Activated CD8-positive, alpha-beta T cell treated with anti-CD3 and anti-CD28 coated beads for 36 hours (primary cell): ENCODE measurements around the gene SH3YL1. TPM values are rescaled to one million over a fixed set of nuclear protein-coding genes. Genes with fewer than 3 reads are reported as not detected.

ENCODE experiments used
- ATAC-seq: fragments of 200-7000 bp; cut with Tn5 transposase; one replicate; pipeline ENCODE4 v1.10.0; 2021; ENCODE audit warnings: mild to moderate bottlenecking, moderate library complexity
- CTCF ChIA-PET: fragments of 350-600 bp; sonication (Branson Sonifier 250); formaldehyde crosslinking; loops from one replicate; lab custom pipeline; 2021; ENCODE audit warnings: antibody characterized with exemption; lab: Charles Lee
- POLR2A ChIA-PET: fragments of 350-600 bp; sonication (Branson Sonifier 250); formaldehyde crosslinking; loops from one replicate; lab custom pipeline; 2021; ENCODE audit warnings: antibody characterized with exemption; lab: Charles Lee
- DNase-seq: peaks from one replicate; pipeline ENCODE4 v3.0.0-alpha.2; 2020
- H3K27ac Mint-ChIP-seq: one replicate; pipeline ENCODE4 v1.8.0; 2021; ENCODE audit warnings: mild to moderate bottlenecking, mixed read lengths
- H3K27me3 Mint-ChIP-seq: one replicate; pipeline ENCODE4 v1.8.0; 2021; ENCODE audit warnings: mixed read lengths
- H3K36me3 Mint-ChIP-seq: one replicate; pipeline ENCODE4 v1.8.0; 2021; ENCODE audit warnings: low read depth, mixed read lengths
- H3K4me1 Mint-ChIP-seq: one replicate; pipeline ENCODE4 v1.8.0; 2021; ENCODE audit warnings: low read depth, mixed read lengths
- H3K4me3 Mint-ChIP-seq: one replicate; pipeline ENCODE4 v1.8.0; 2021; ENCODE audit warnings: mild to moderate bottlenecking, moderate library complexity, mixed read lengths
- H3K9me3 Mint-ChIP-seq: one replicate; pipeline ENCODE4 v1.8.0; 2021; ENCODE audit warnings: mixed read lengths
- intact Hi-C: fragments of 100-400 bp; cut with micrococcal nuclease; formaldehyde crosslinking; loops from one replicate; pipeline ENCODE4 v1.10.0; 2022
- total RNA-seq, 2 experiments: library from RNA; stranded (reverse); gene quantifications; one replicate each; pipeline ENCODE4 v1.2.3, GENCODE V29; 2021
- TF ChIP-seq, protein P1 (sequence below): fragments of 200-600 bp; IDR thresholded peaks from one replicate; pipeline ENCODE4 v1.8.0; 2022; ENCODE audit warnings: antibody characterized with exemption, mild to moderate bottlenecking

SH3YL1 gene
- total RNA-seq, 2 experiments from 2014 or later = 18.5 to 19.9 TPM

DNA sequence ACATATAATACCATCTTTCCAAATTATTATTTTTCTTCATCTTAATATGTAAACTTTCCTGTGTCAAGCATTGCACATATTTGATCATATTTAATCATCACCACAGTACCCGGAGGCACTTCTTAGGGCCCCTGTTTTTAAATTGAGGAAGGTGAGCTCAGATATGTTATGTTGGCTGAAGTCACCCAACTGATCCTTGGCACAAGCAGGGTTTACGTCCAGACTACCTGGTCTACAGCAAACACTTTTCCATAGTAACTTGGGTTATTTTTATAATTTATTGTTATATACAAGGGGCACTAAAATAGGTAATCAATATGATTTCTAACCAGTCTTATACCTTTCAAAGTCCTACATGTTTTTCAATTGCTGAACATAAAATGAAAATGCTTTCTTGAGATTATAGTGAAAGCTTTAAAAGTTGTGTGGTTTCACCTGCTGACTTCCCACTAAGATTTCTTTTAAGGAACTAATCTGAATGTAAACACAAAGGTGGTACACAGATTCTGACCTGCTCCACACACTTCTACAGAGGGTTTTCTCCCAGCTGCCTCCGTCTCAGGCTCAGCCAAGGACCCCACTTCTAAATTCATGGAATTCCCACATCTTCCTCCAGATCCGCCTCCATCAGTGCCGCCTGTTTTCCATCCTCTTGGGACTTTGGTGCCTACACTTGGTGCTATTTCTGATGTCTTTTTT lies 52.2 kb downstream of the SH3YL1 start:
- ChIA-PET CTCF (interaction anchor here (0.9 kb wide), 1 partner anchor 31 kb away, joined by 4 read pairs; no protein-coding TSS in a partner anchor), POLR2A (interaction anchor here (0.7 to 1.0 kb wide), 2 partner anchors 8 to 837 kb away, joined by 3 read pairs; no protein-coding TSS in a partner anchor)
- Mint-ChIP-seq H3K27me3 (peaks cover 4% of the 10 kb centered on the region), H3K4me1 (no peaks in the 10 kb centered on the region), H3K27ac (no peak overlapping the region), H3K36me3 (peaks cover 2% of the 10 kb centered on the region), H3K9me3 (no peaks in the 10 kb centered on the region), H3K4me3 (no peak overlapping the region)
- intact Hi-C loops = no loop called here
- no peak for DNase-seq
- ATAC-seq = no peak
- TF ChIP-seq, protein P1, sequence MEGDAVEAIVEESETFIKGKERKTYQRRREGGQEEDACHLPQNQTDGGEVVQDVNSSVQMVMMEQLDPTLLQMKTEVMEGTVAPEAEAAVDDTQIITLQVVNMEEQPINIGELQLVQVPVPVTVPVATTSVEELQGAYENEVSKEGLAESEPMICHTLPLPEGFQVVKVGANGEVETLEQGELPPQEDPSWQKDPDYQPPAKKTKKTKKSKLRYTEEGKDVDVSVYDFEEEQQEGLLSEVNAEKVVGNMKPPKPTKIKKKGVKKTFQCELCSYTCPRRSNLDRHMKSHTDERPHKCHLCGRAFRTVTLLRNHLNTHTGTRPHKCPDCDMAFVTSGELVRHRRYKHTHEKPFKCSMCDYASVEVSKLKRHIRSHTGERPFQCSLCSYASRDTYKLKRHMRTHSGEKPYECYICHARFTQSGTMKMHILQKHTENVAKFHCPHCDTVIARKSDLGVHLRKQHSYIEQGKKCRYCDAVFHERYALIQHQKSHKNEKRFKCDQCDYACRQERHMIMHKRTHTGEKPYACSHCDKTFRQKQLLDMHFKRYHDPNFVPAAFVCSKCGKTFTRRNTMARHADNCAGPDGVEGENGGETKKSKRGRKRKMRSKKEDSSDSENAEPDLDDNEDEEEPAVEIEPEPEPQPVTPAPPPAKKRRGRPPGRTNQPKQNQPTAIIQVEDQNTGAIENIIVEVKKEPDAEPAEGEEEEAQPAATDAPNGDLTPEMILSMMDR = no peak

DNA sequence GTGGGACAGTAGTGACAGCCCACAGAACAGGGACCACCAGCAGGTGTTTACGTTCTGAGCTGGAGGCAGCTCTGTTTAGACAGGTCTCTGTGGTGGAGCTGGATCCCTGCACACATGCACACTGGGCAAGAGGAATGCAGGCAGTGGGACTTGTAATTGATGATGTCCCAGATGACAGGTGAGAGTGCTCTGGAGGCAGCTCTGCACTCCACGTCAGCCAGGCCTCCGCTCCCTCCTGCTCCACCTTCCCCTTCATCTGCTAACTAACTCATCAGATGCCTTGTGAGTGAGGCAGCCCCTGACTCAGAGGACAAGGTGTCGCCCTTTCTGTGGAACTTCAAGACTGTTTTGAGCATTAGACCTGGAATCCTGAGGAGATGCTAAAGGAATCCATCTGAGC lies 53.2 kb downstream of the SH3YL1 start:
- DNase-seq = no peak
- Mint-ChIP-seq H3K4me1 (no peaks in the 10 kb centered on the region), H3K27ac (no peak overlapping the region), H3K27me3 (peaks cover 4% of the 10 kb centered on the region), H3K36me3 (no peaks in the 10 kb centered on the region), H3K9me3 (no peaks in the 10 kb centered on the region), H3K4me3 (no peak overlapping the region)
- ChIA-PET CTCF (no interaction called here), POLR2A (interaction anchor here (1.0 kb wide), 1 partner anchor 9 kb away, joined by 3 read pairs; no protein-coding TSS in a partner anchor)
- TF ChIP-seq, protein P1 = no peak
- ATAC-seq = no peak
- intact Hi-C loops = no loop called here

DNA sequence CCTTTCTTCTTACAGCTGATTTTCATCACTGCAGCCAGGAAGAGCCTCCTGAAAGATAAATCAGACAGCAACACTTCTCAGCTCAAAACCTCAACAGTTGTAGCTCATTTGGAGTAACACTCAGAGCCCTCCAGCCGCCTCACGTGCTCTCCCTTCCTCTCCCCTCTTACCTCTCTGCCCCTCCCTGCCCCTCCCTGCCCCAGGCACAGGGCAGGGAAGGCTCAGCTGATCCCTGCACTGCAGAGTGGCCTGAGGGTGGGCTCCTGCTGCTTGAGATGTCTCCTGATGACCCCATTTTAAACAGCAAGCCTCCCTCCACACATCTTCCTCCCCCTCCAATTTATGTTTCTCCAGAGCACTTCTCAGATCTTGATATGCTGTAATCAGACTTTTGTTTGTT lies 54.4 kb downstream of the SH3YL1 start:
- H3K27ac Mint-ChIP-seq = no peak overlapping the region
- H3K27me3 Mint-ChIP-seq = peaks cover 4% of the 10 kb centered on the region
- H3K9me3 Mint-ChIP-seq = no peaks in the 10 kb centered on the region
- ATAC-seq (no peak), DNase-seq (no peak)
- POLR2A ChIA-PET = no interaction called here
- intact Hi-C loops = no loop called here
- TF ChIP-seq, protein P1 = no peak
- CTCF ChIA-PET = interaction anchor here (1.0 kb wide), 1 partner anchor 11 kb away, joined by 3 read pairs; no protein-coding TSS in a partner anchor
- no peak overlapping the region for H3K4me3 Mint-ChIP-seq
- no peaks in the 10 kb centered on the region for H3K36me3 Mint-ChIP-seq
- no peaks in the 10 kb centered on the region for H3K4me1 Mint-ChIP-seq

DNA sequence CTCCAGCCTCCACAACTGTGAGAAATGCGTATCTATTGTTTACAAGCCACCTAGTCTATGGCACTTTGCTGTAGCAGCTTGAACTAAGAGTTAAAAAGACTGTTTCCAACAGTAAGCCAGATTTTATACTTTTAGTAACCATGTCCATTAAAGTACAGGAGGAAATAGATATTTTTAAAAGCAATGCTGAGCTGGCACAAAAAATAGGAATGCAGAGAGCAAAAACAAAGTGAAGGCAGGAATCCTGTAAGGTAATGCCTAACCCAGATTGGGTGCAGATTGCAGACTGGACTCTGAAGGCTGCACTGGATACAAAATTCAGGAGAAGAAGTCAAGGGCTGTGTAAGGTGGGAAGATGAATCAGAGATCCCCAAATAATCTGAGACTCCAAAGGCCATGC lies 55.5 kb downstream of the SH3YL1 start:
- Mint-ChIP-seq H3K27me3 (peaks cover 4% of the 10 kb centered on the region), H3K9me3 (peaks cover 1% of the 10 kb centered on the region), H3K27ac (no peak overlapping the region), H3K4me1 (no peaks in the 10 kb centered on the region), H3K4me3 (no peak overlapping the region), H3K36me3 (no peaks in the 10 kb centered on the region)
- ATAC-seq = no peak
- DNase-seq = no peak
- CTCF ChIA-PET = no interaction called here
- POLR2A ChIA-PET = no interaction called here
- intact Hi-C loops = no loop called here
- TF ChIP-seq, protein P1 = no peak

DNA sequence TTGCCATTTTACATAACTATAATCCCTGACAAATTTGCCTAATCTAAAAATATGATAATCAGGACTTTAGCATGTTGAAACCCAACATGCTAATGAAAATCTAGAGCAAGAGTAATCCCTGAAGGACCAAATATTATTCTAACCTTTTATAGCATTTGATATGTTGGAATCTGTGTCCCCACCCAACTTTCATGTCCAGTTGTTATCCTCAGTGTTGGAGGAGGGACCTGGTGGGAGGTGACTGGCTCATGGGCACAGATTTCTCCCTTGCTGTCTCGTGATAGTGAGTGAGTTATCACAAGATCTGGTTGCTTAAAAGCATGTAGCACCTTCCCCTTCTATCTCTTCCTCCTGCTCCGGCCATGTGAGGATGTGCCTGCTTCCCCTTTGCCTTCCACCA lies 59.8 kb downstream of the SH3YL1 start:
- POLR2A ChIA-PET = no interaction called here
- ATAC-seq = no peak
- no peak overlapping the region for H3K4me3 Mint-ChIP-seq
- intact Hi-C loops = no loop called here
- H3K4me1 Mint-ChIP-seq = peaks cover 9% of the 10 kb centered on the region
- H3K27me3 Mint-ChIP-seq = no peaks in the 10 kb centered on the region
- no peak overlapping the region for H3K27ac Mint-ChIP-seq
- TF ChIP-seq, protein P1 = no peak
- H3K9me3 Mint-ChIP-seq = peaks cover 1% of the 10 kb centered on the region
- DNase-seq = no peak
- CTCF ChIA-PET = no interaction called here
- no peaks in the 10 kb centered on the region for H3K36me3 Mint-ChIP-seq
